ENCODE data around the gene CGNL1.

DNA sequence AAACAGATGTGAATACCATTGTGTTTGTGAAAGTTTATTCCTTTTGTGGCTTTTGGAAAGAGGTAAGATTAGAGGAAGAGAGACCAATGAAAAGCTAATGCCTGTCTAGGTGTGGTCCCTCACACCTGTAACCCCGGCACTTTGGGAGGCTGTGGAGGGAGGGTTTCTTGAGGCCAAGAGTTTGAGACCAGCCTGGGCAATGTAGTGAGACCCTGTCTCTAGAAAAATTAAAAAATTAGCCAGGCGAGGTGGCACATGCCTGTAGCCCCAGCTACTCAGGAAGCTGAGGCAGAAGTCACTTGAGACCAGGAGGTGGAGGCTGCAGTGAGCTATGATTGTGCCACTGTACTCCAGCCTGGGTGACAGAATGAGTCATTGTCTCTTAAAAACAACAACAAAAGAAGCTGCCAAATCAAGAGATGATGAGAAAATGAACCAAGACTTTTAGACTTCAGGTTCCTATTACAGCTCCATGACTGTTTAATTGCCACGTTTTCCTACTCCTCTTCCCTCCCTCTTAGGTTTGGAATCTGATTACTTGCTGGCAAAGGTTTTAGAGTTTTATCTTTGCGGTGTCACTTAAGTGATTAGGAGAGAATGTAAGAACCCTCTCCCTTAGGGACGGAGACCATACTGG is 68.7 kb downstream of the CGNL1 start:
- TF ChIP-seq CTCF (IDR thresholded peaks at IDR 0.05): no peak
- no peak for TF ChIP-seq POLR2A (IDR thresholded peaks at IDR 0.05)

Data from lower leg skin (tissue), 3 donors.